Activated B cell treated with CpG ODN at 0.5 μM for 24 hours (primary cell): ENCODE data around the gene TMEM95. TPM values are rescaled to one million over a fixed set of nuclear protein-coding genes. Genes with fewer than 3 reads are reported as not detected.
A peak's percentile ranks its signal among the peaks of the same experiment; 100 is the strongest.

Experiments used
- ATAC-seq: fragments of 200-7000 bp; cut with Tn5 transposase; one replicate; pipeline ENCODE4 v1.10.0; 2021; ENCODE audit warnings: low read depth, mild to moderate bottlenecking, moderate library complexity
- CTCF ChIA-PET: fragments of 350-600 bp; sonication (Branson Sonifier 250); formaldehyde crosslinking; loops from one replicate; lab custom pipeline; 2021; ENCODE audit warnings: antibody characterized with exemption; lab: Charles Lee
- POLR2A ChIA-PET: fragments of 350-600 bp; sonication (Branson Sonifier 250); formaldehyde crosslinking; loops from one replicate; lab custom pipeline; 2021; ENCODE audit warnings: antibody characterized with exemption; lab: Charles Lee
- DNase-seq: peaks from one replicate; pipeline ENCODE4 v3.0.0; 2022
- H3K27ac Mint-ChIP-seq: one replicate; pipeline ENCODE4 v1.8.0; 2020; ENCODE audit warnings: mixed read lengths
- H3K27me3 Mint-ChIP-seq: one replicate; pipeline ENCODE4 v1.8.0; 2021; ENCODE audit warnings: mixed read lengths
- H3K36me3 Mint-ChIP-seq: one replicate; pipeline ENCODE4 v1.8.0; 2021; ENCODE audit warnings: low read depth, mixed read lengths
- H3K4me1 Mint-ChIP-seq: one replicate; pipeline ENCODE4 v1.8.0; 2021; ENCODE audit warnings: mixed read lengths
- H3K4me3 Mint-ChIP-seq: one replicate; pipeline ENCODE4 v1.8.0; 2020; ENCODE audit warnings: mild to moderate bottlenecking, mixed read lengths
- H3K9me3 Mint-ChIP-seq: one replicate; pipeline ENCODE4 v1.8.0; 2020; ENCODE audit warnings: mixed read lengths
- intact Hi-C: fragments of 100-400 bp; cut with micrococcal nuclease; formaldehyde crosslinking; loops from one replicate; pipeline ENCODE4 v1.15.1; 2024
- total RNA-seq: library from RNA; stranded (reverse); gene quantifications from 2 replicates; pipeline ENCODE4 v1.2.3, GENCODE V29; 2022
- TF ChIP-seq, protein P1 (sequence below): fragments of 200-600 bp; IDR thresholded peaks from one replicate; pipeline ENCODE4 v1.8.0; 2022; ENCODE audit warnings: antibody characterized with exemption, mild to moderate bottlenecking

The TMEM95 gene
- total RNA-seq, 1 donor from 2014 or later = not detected

DNA sequence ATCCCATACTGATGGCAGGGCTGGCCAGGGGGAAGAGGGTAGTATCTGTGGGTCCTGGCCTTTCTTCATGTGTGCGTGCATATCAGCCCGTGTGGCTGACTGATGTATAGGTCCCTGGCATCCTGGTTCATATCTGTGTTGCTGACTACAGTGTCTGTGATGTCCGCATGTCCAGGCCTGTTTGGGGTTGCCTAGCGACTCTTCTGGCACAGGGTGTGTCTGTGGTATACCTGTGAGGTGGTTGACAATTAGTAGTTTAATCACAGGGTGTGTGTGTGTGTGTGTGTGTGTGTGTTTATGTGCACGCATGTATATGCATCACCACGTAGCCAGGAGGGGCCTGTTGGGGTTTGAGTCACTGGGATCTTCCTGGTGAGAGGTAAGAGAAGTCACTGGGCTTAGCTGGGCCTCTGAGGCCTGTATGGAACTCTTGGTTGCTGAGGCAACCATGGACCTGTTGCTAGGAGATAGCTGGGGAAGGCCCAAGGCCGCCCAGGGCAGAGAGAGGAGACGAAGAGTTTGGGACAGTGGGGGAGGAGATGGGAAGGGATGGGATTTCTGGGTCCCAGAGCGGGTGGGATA is 603 bp upstream of the TMEM95 start:
- no peaks in the 10 kb centered on the region for H3K27me3 Mint-ChIP-seq
- peaks cover 42% of the 10 kb centered on the region for H3K4me1 Mint-ChIP-seq
- DNase-seq = no peak
- TF ChIP-seq, protein P1, sequence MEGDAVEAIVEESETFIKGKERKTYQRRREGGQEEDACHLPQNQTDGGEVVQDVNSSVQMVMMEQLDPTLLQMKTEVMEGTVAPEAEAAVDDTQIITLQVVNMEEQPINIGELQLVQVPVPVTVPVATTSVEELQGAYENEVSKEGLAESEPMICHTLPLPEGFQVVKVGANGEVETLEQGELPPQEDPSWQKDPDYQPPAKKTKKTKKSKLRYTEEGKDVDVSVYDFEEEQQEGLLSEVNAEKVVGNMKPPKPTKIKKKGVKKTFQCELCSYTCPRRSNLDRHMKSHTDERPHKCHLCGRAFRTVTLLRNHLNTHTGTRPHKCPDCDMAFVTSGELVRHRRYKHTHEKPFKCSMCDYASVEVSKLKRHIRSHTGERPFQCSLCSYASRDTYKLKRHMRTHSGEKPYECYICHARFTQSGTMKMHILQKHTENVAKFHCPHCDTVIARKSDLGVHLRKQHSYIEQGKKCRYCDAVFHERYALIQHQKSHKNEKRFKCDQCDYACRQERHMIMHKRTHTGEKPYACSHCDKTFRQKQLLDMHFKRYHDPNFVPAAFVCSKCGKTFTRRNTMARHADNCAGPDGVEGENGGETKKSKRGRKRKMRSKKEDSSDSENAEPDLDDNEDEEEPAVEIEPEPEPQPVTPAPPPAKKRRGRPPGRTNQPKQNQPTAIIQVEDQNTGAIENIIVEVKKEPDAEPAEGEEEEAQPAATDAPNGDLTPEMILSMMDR = no peak
- ChIA-PET CTCF (interaction anchor here (0.9 to 4.2 kb wide), 6 partner anchors 82 to 235 kb away, joined by 3 to 31 read pairs (median 7); partner anchors contain the start of gene SENP3), POLR2A (interaction anchor here (0.6 to 2.0 kb wide), 4 partner anchors 17 to 130 kb away, joined by 3 to 10 read pairs (median 7); partner anchors contain the start of genes ACAP1, FGF11, NLGN2 and POLR2A)
- no peak for ATAC-seq
- no peak overlapping the region for H3K4me3 Mint-ChIP-seq
- H3K9me3 Mint-ChIP-seq = no peaks in the 10 kb centered on the region
- H3K27ac Mint-ChIP-seq = peak overlapping the region; percentile 43
- intact Hi-C loops = loop anchor here (5.0 kb wide), 1 partner anchor 137 kb away; the partner anchor contains the start of genes ACADVL and DLG4
- peaks cover 2% of the 10 kb centered on the region for H3K36me3 Mint-ChIP-seq

DNA sequence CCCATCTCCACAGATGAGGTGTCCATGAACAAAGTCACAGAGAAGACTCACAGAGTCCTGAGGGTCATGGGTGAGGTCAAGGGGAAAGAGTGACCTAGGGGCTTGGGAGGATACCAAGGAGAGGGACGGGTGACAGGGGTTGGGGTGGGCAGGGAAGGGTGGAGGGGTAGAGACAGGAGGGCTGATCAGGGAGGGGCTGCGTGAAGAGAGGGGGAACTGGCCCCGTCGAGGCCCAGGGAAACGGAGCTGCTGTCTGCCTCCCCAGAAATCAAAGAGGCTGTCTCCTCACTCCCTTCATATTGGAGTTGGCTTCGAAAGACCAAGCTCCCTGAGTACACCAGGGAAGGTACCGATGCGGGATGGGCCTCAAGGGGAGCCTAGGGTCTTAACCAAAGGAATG is 617 bp downstream of the TMEM95 start:
- H3K27ac Mint-ChIP-seq = no peak overlapping the region
- H3K36me3 Mint-ChIP-seq = peaks cover 2% of the 10 kb centered on the region
- TF ChIP-seq, protein P1 = no peak
- POLR2A ChIA-PET = interaction anchor here (0.6 to 2.0 kb wide), 19 partner anchors 19 to 332 kb away, joined by 3 to 12 read pairs (median 4); partner anchors contain the start of genes ACAP1, CD68, FGF11 and MPDU1
- intact Hi-C loops = no loop called here
- ATAC-seq (no peak), DNase-seq (no peak)
- peaks cover 31% of the 10 kb centered on the region for H3K4me1 Mint-ChIP-seq
- no peak overlapping the region for H3K4me3 Mint-ChIP-seq
- CTCF ChIA-PET = interaction anchor here (0.7 to 4.2 kb wide), 24 partner anchors 10 to 332 kb away, joined by 3 to 31 read pairs (median 4); partner anchors contain the start of genes ACAP1, FGF11, MPDU1 and SENP3
- no peaks in the 10 kb centered on the region for H3K9me3 Mint-ChIP-seq
- no peaks in the 10 kb centered on the region for H3K27me3 Mint-ChIP-seq

- Mint-ChIP-seq H3K9me3 (no peaks in the 10 kb centered on the region), H3K4me1 (peaks cover 26% of the 10 kb centered on the region), H3K27me3 (no peaks in the 10 kb centered on the region), H3K4me3 (no peak overlapping the region), H3K36me3 (peaks cover 2% of the 10 kb centered on the region), H3K27ac (no peak overlapping the region)
- CTCF ChIA-PET = interaction anchor here (0.7 to 4.2 kb wide), 25 partner anchors 11 to 331 kb away, joined by 3 to 31 read pairs (median 4); partner anchors contain the start of genes ACAP1, FGF11, MPDU1 and SENP3
- intact Hi-C loops = loop anchor here (1.0 to 2.0 kb wide), 5 partner anchors 38 to 205 kb away; partner anchors contain the start of genes PLSCR3, POLR2A and SENP3
- peak; percentile 56 for ATAC-seq
- peak; percentile 78 for DNase-seq
- TF ChIP-seq, protein P1 = no peak
- POLR2A ChIA-PET = interaction anchor here (0.6 to 2.0 kb wide), 18 partner anchors 19 to 332 kb away, joined by 3 to 12 read pairs (median 4); partner anchors contain the start of genes ACAP1, CD68, FGF11 and MPDU1
These were observed 1.2 kb downstream of the TMEM95 start for GRCh38 chr17:7356072-7356549.

DNA sequence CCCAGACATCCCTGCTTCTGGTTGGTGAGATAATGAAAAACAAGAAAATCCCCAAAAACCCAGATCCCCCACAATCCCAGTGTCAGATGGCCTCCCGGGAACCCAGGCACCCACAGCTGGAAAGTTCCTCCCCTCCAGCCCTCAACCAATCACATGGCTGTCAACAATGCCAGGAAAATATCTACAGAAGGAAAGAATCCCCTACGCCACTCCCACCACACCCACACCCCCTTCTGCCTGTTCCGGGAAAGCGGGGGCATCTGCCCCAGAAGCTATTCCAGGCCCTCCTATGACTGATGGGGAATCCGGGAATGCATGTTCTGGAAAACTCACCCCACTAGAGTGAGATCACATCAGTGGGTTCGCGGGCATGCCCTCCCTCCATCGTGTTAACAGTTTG is 1.8 kb downstream of the TMEM95 start:
- Mint-ChIP-seq H3K36me3 (peaks cover 2% of the 10 kb centered on the region), H3K4me3 (no peak overlapping the region), H3K4me1 (peaks cover 23% of the 10 kb centered on the region), H3K9me3 (no peaks in the 10 kb centered on the region), H3K27ac (no peak overlapping the region), H3K27me3 (no peaks in the 10 kb centered on the region)
- intact Hi-C loops = loop anchor here (1.0 to 2.0 kb wide), 5 partner anchors 38 to 205 kb away; partner anchors contain the start of genes PLSCR3, POLR2A and SENP3
- CTCF ChIA-PET = interaction anchor here (0.8 to 4.2 kb wide), 11 partner anchors 19 to 331 kb away, joined by 4 to 31 read pairs (median 11); partner anchors contain the start of genes ACAP1, SENP3, SOX15 and TP53
- POLR2A ChIA-PET = interaction anchor here (1.2 to 1.7 kb wide), 8 partner anchors 37 to 331 kb away, joined by 3 to 12 read pairs (median 4); partner anchors contain the start of genes CD68, PLSCR3, POLR2A and TMEM102
- TF ChIP-seq, protein P1 = no peak
- no peak for ATAC-seq
- DNase-seq = no peak
